ENCODE data around the gene NEDD8.
A peak's percentile ranks its signal among the peaks of the same experiment; 100 is the strongest.

NEDD8 gene

GRCh38 chr14:24232121-24232644 is at the start of gene NEDD8:
NEDD8 (minus strand) TSS chr14:24232367; CDS start chr14:24232267, 100 bp downstream.
- DNase-seq (ENCODE audit: low spot score): peak; percentile 89

- DNase-seq (ENCODE audit: low spot score): no peak
Measured at GRCh38 chr14:24281636-24282035, 49.5 kb upstream of the NEDD8 start.

- DNase-seq (ENCODE audit: low spot score): no peak
Measured at GRCh38 chr14:24280797-24281460, 48.8 kb upstream of the NEDD8 start.

GRCh38 chr14:24279301-24280186 is 47.4 kb upstream of the NEDD8 start:
- DNase-seq (ENCODE audit: low spot score): no peak

GRCh38 chr14:24278424-24278823 is 46.3 kb upstream of the NEDD8 start:
- no peak for DNase-seq (ENCODE audit: low spot score)

GRCh38 chr14:24277606-24278321 is 45.6 kb upstream of the NEDD8 start:
- DNase-seq (ENCODE audit: low spot score): no peak

GRCh38 chr14:24277071-24277470 is 44.9 kb upstream of the NEDD8 start:
- DNase-seq (ENCODE audit: low spot score): no peak

GRCh38 chr14:24274101-24274543 is 42.0 kb upstream of the NEDD8 start:
- DNase-seq (ENCODE audit: low spot score): no peak

GRCh38 chr14:24273422-24273998 is 41.3 kb upstream of the NEDD8 start:
- no peak for DNase-seq (ENCODE audit: low spot score)

GRCh38 chr14:24272467-24272866 is 40.3 kb upstream of the NEDD8 start:
- DNase-seq (ENCODE audit: low spot score): no peak

- DNase-seq (ENCODE audit: low spot score): no peak
Measured at GRCh38 chr14:24271834-24272263, 39.7 kb upstream of the NEDD8 start.

- DNase-seq (ENCODE audit: low spot score): peak; percentile 97
Measured at GRCh38 chr14:24271134-24271833, 39.1 kb upstream of the NEDD8 start, which contains the start of gene RABGGTA. RABGGTA (minus strand) TSS chr14:24271597; CDS start chr14:24271115, 482 bp downstream.

- no peak for DNase-seq (ENCODE audit: low spot score)
Measured at GRCh38 chr14:24270537-24271133, 38.5 kb upstream of the NEDD8 start.

GRCh38 chr14:24269910-24270536 is 37.9 kb upstream of the NEDD8 start:
- DNase-seq (ENCODE audit: low spot score): no peak

- no peak for DNase-seq (ENCODE audit: low spot score)
Measured at GRCh38 chr14:24269368-24269767, 37.2 kb upstream of the NEDD8 start.

GRCh38 chr14:24268225-24268624 is 36.1 kb upstream of the NEDD8 start:
- DNase-seq (ENCODE audit: low spot score): no peak

GRCh38 chr14:24267516-24267915 is 35.3 kb upstream of the NEDD8 start:
- no peak for DNase-seq (ENCODE audit: low spot score)

- DNase-seq (ENCODE audit: low spot score): no peak
Measured at GRCh38 chr14:24266344-24267244, 34.4 kb upstream of the NEDD8 start.

GRCh38 chr14:24264298-24264697 is 32.1 kb upstream of the NEDD8 start:
- no peak for DNase-seq (ENCODE audit: low spot score)
